KOPT-K1 (cell line): ENCODE measurements around the gene STK4.

Experiments
- H3K27ac ChIP-seq: fragments of 200-600 bp; sonication (generic); 2 replicates; pipeline ENCODE4 v1.5.1; 2016; ENCODE audit warnings: antibody characterized with exemption, mild to moderate bottlenecking, low read depth, low read length; ENCODE audit not compliant: poor library complexity, severe bottlenecking
- H3K36me3 ChIP-seq: fragments of 200-600 bp; sonication (generic); 2 replicates; pipeline ENCODE4 v1.5.1; 2017; ENCODE audit warnings: antibody characterized with exemption, mild to moderate bottlenecking, low read length, moderate library complexity; ENCODE audit not compliant: insufficient read depth
- H3K9me3 ChIP-seq: fragments of 200-600 bp; sonication (generic); 2 replicates; pipeline ENCODE4 v1.5.1; 2017; ENCODE audit warnings: antibody characterized with exemption, low read length, mild to moderate bottlenecking; ENCODE audit not compliant: insufficient read depth, poor library complexity, severe bottlenecking

STK4 gene

GRCh38 chr20:45101333-45101850 lies 135.1 kb downstream of the STK4 start:
- Histone ChIP-seq H3K9me3 (no peaks in the 10 kb centered on the region), H3K36me3 (no peaks in the 10 kb centered on the region), H3K27ac (no peak overlapping the region)

GRCh38 chr20:45103072-45103471 lies 136.8 kb downstream of the STK4 start:
- Histone ChIP-seq H3K9me3 (no peaks in the 10 kb centered on the region), H3K36me3 (no peaks in the 10 kb centered on the region), H3K27ac (no peak overlapping the region)

- no peaks in the 10 kb centered on the region for H3K9me3 ChIP-seq
- H3K27ac ChIP-seq: no peak overlapping the region
- no peaks in the 10 kb centered on the region for H3K36me3 ChIP-seq
Measured at GRCh38 chr20:45104786-45105185, 138.5 kb downstream of the STK4 start.

- Histone ChIP-seq H3K27ac (no peak overlapping the region), H3K36me3 (no peaks in the 10 kb centered on the region)
Measured at GRCh38 chr20:45105317-45105716, 139.0 kb downstream of the STK4 start.

GRCh38 chr20:45109634-45110033 lies 143.3 kb downstream of the STK4 start:
- Histone ChIP-seq H3K36me3 (no peaks in the 10 kb centered on the region), H3K9me3 (no peaks in the 10 kb centered on the region), H3K27ac (no peak overlapping the region)

More at GRCh38 chr20:45105317-45105716, 139.0 kb downstream of the STK4 start:
- no peaks in the 10 kb centered on the region for H3K9me3 ChIP-seq

GRCh38 chr20:45110301-45110700 lies 144.0 kb downstream of the STK4 start:
- H3K27ac ChIP-seq: no peak overlapping the region
- no peaks in the 10 kb centered on the region for H3K36me3 ChIP-seq
- no peaks in the 10 kb centered on the region for H3K9me3 ChIP-seq

- H3K9me3 ChIP-seq: no peaks in the 10 kb centered on the region
- no peaks in the 10 kb centered on the region for H3K36me3 ChIP-seq
- H3K27ac ChIP-seq: no peak overlapping the region
Measured at GRCh38 chr20:45111285-45111684, 145.0 kb downstream of the STK4 start.

GRCh38 chr20:45111799-45112471 lies 145.6 kb downstream of the STK4 start:
- no peak overlapping the region for H3K27ac ChIP-seq

GRCh38 chr20:45112754-45113153 lies 146.4 kb downstream of the STK4 start:
- H3K27ac ChIP-seq: no peak overlapping the region
- no peaks in the 10 kb centered on the region for H3K9me3 ChIP-seq
- no peaks in the 10 kb centered on the region for H3K36me3 ChIP-seq

More at GRCh38 chr20:45111799-45112471, 145.6 kb downstream of the STK4 start:
- H3K36me3 ChIP-seq: no peaks in the 10 kb centered on the region
- H3K9me3 ChIP-seq: no peaks in the 10 kb centered on the region

- Histone ChIP-seq H3K36me3 (no peaks in the 10 kb centered on the region), H3K9me3 (no peaks in the 10 kb centered on the region), H3K27ac (no peak overlapping the region)
Measured at GRCh38 chr20:45113865-45114264, 147.6 kb downstream of the STK4 start.

- H3K36me3 ChIP-seq: no peaks in the 10 kb centered on the region
- H3K9me3 ChIP-seq: no peaks in the 10 kb centered on the region
- H3K27ac ChIP-seq: no peak within 1 kb of the TSS
Measured at GRCh38 chr20:45114465-45115385, 148.4 kb downstream of the STK4 start, which contains the start of gene WFDC5. WFDC5 (minus strand) TSS chr20:45115174; CDS start chr20:45115083, 91 bp downstream.

- no peak overlapping the region for H3K27ac ChIP-seq
- H3K9me3 ChIP-seq: no peaks in the 10 kb centered on the region
- no peaks in the 10 kb centered on the region for H3K36me3 ChIP-seq
Measured at GRCh38 chr20:45115386-45115774, 149.1 kb downstream of the STK4 start.

- Histone ChIP-seq H3K9me3 (no peaks in the 10 kb centered on the region), H3K36me3 (no peaks in the 10 kb centered on the region), H3K27ac (no peak overlapping the region)
Measured at GRCh38 chr20:45115829-45116228, 149.5 kb downstream of the STK4 start.

- no peaks in the 10 kb centered on the region for H3K9me3 ChIP-seq
- no peaks in the 10 kb centered on the region for H3K36me3 ChIP-seq
- H3K27ac ChIP-seq: no peak overlapping the region
Measured at GRCh38 chr20:45117581-45117980, 151.3 kb downstream of the STK4 start.

- Histone ChIP-seq H3K36me3 (no peaks in the 10 kb centered on the region), H3K9me3 (no peaks in the 10 kb centered on the region), H3K27ac (no peak overlapping the region)
Measured at GRCh38 chr20:45118028-45118427, 151.7 kb downstream of the STK4 start.
